ENCODE measurements around the gene PLCH1.

GRCh38 chr3:155465664-155466063, 279.2 kb downstream of the PLCH1 start:
- TF ChIP-seq GLIS3 (CRISPR knock-in tag; IDR thresholded peaks at IDR 0.05) (no peak), PPARA (CRISPR knock-in tag; IDR thresholded peaks at IDR 0.05; ENCODE audit: borderline replicate concordance) (no peak), PATZ1 (CRISPR knock-in tag; IDR thresholded peaks at IDR 0.05; ENCODE audit: borderline replicate concordance) (no peak), ZFP3 (CRISPR knock-in tag; IDR thresholded peaks at IDR 0.05) (no peak), CREB5 (CRISPR knock-in tag; IDR thresholded peaks at IDR 0.05; ENCODE audit: low read depth) (no peak), ARNTL (CRISPR knock-in tag; IDR thresholded peaks at IDR 0.05; ENCODE audit: borderline replicate concordance, low read depth) (no peak), ZNF70 (CRISPR knock-in tag; IDR thresholded peaks at IDR 0.05) (no peak), TCF4 (CRISPR knock-in tag; IDR thresholded peaks at IDR 0.05; ENCODE audit: borderline replicate concordance) (no peak), RARB (CRISPR knock-in tag; IDR thresholded peaks at IDR 0.05) (no peak), SNAI2 (CRISPR knock-in tag; IDR thresholded peaks at IDR 0.05) (no peak), CSRNP3 (CRISPR knock-in tag; IDR thresholded peaks at IDR 0.05) (no peak), OSR1 (CRISPR knock-in tag; IDR thresholded peaks at IDR 0.05) (no peak), ZFP30 (CRISPR knock-in tag; IDR thresholded peaks at IDR 0.05) (no peak), TOX (CRISPR knock-in tag; IDR thresholded peaks at IDR 0.05; ENCODE audit: borderline replicate concordance) (no peak)
